ENCODE measurements around the gene TNFRSF4.

- TF ChIP-seq POLR2A (IDR thresholded peaks at IDR 0.05), result no peak
- TF ChIP-seq CTCF (IDR thresholded peaks at IDR 0.05 in 4 of 5, conservative IDR thresholded peaks at IDR 0.05 in 1 of 5), result no peak
Observed at GRCh38 chr1:1179983-1180861, 33.7 kb downstream of the TNFRSF4 start.
